Measurements from ENCODE around the gene PHACTR1.

PHACTR1 gene

GRCh38 chr6:12878741-12879140 is 162.2 kb downstream of the PHACTR1 start:
- Histone ChIP-seq H3K4me3 (ENCODE audit: low read depth in 1 of 2, low read length in 1 of 2) (no peak overlapping the region), H3K4me1 (ENCODE audit: control insufficient read depth in 1 of 2, insufficient read depth in 1 of 2, low read depth in 1 of 2, low read length in 1 of 2) (no peaks in the 10 kb centered on the region), H3K27me3 (peaks cover 18% of the 10 kb centered on the region), H3K27ac (no peak overlapping the region), H3K36me3 (no peaks in the 10 kb centered on the region), H3K9me3 (no peaks in the 10 kb centered on the region)
- TF ChIP-seq CTCF (IDR thresholded peaks at IDR 0.05), result no peak

- peaks cover 17% of the 10 kb centered on the region for H3K27me3 ChIP-seq
- TF ChIP-seq CTCF (IDR thresholded peaks at IDR 0.05), result no peak
- no peak overlapping the region for H3K4me3 ChIP-seq (ENCODE audit: low read depth in 1 of 2, low read length in 1 of 2)
- H3K4me1 ChIP-seq (ENCODE audit: control insufficient read depth in 1 of 2, insufficient read depth in 1 of 2, low read depth in 1 of 2, low read length in 1 of 2), result no peaks in the 10 kb centered on the region
- H3K9me3 ChIP-seq, result no peaks in the 10 kb centered on the region
- no peak overlapping the region for H3K27ac ChIP-seq
- H3K36me3 ChIP-seq, result no peaks in the 10 kb centered on the region
Observed at GRCh38 chr6:12882761-12883290, 166.3 kb downstream of the PHACTR1 start.

GRCh38 chr6:12884983-12885382 is 168.4 kb downstream of the PHACTR1 start:
- H3K36me3 ChIP-seq, result no peaks in the 10 kb centered on the region
- H3K9me3 ChIP-seq, result no peaks in the 10 kb centered on the region
- no peak overlapping the region for H3K27ac ChIP-seq
- no peaks in the 10 kb centered on the region for H3K4me1 ChIP-seq (ENCODE audit: control insufficient read depth in 1 of 2, insufficient read depth in 1 of 2, low read depth in 1 of 2, low read length in 1 of 2)
- TF ChIP-seq CTCF (IDR thresholded peaks at IDR 0.05), result no peak
- H3K27me3 ChIP-seq, result peaks cover 9% of the 10 kb centered on the region
- no peak overlapping the region for H3K4me3 ChIP-seq (ENCODE audit: low read depth in 1 of 2, low read length in 1 of 2)

- peaks cover 4% of the 10 kb centered on the region for H3K9me3 ChIP-seq
- peaks cover 5% of the 10 kb centered on the region for H3K27me3 ChIP-seq
- no peaks in the 10 kb centered on the region for H3K36me3 ChIP-seq
- H3K4me1 ChIP-seq (ENCODE audit: control insufficient read depth in 1 of 2, insufficient read depth in 1 of 2, low read depth in 1 of 2, low read length in 1 of 2), result no peaks in the 10 kb centered on the region
- no peak overlapping the region for H3K4me3 ChIP-seq (ENCODE audit: low read depth in 1 of 2, low read length in 1 of 2)
- H3K27ac ChIP-seq, result no peak overlapping the region
- TF ChIP-seq CTCF (IDR thresholded peaks at IDR 0.05), result no peak
Observed at GRCh38 chr6:12886961-12887775, 170.6 kb downstream of the PHACTR1 start.

GRCh38 chr6:12890171-12890790 is 173.7 kb downstream of the PHACTR1 start:
- peak; percentile 13 for TF ChIP-seq CTCF (IDR thresholded peaks at IDR 0.05)

More at GRCh38 chr6:12890171-12890790, 173.7 kb downstream of the PHACTR1 start:
- Histone ChIP-seq H3K36me3 (no peaks in the 10 kb centered on the region), H3K9me3 (peaks cover 4% of the 10 kb centered on the region), H3K4me3 (ENCODE audit: low read depth in 1 of 2, low read length in 1 of 2) (no peak overlapping the region), H3K27ac (no peak overlapping the region), H3K4me1 (ENCODE audit: control insufficient read depth in 1 of 2, insufficient read depth in 1 of 2, low read depth in 1 of 2, low read length in 1 of 2) (no peaks in the 10 kb centered on the region), H3K27me3 (no peaks in the 10 kb centered on the region)
